ENCODE data around the gene XIAP. TPM values are rescaled to one million over a fixed set of nuclear protein-coding genes. Genes with fewer than 3 reads are reported as not detected.

Gene XIAP
- total and polyA plus RNA-seq, 2 experiments from 2014 or later: 4.9 to 39.0 TPM

GRCh38 chrX:123962006-123962467 is 102.2 kb downstream of the XIAP start:
- Histone ChIP-seq H3K9me3 (ENCODE audit: low read depth) (no peaks in the 10 kb centered on the region), H3K4me3 (peak overlapping the region; percentile 48), H3K4me1 (ENCODE audit: low read depth) (peaks cover 13% of the 10 kb centered on the region), H3K27me3 (no peaks in the 10 kb centered on the region), H3K27ac (peak overlapping the region; percentile 100), H3K36me3 (no peaks in the 10 kb centered on the region)
- no peak for TF ChIP-seq CTCF (IDR thresholded peaks at IDR 0.05; ENCODE audit: low read depth, low read length)
- DNase-seq (ENCODE audit: low read depth in 1 of 2, low spot score in 1 of 2): peak in 1 of 2 donors; percentile 7

DNA sequence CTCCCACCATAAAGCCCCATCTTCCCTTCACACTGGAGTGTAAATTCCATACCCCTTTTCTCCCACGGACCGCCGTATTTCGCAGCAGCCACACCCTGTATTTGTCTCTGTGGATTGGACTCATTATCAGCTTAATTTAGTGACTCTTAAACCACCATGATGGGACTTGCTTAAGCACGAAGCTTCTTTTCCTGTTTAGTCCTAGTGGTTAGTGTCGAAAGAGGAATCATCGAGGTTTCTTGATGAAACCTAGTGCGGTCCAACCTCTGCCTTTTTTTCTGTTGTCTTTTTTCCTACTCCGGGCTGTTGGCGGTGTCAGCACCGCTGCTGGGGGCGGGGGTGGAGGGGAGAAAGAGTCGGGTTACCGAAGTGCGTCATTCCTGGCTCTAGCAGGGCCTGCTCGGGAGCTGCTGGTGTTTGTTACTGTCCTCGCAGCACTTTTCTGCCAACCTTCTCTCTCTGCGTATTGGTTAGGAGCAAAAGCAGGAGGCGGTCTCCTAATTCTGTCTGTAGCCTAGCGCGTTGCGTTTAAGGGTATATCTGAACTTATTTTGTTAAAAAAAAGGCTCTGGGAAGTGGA is 103.0 kb downstream of the XIAP start:
- Histone ChIP-seq H3K9me3 (ENCODE audit: low read depth) (no peaks in the 10 kb centered on the region), H3K36me3 (no peaks in the 10 kb centered on the region), H3K27ac (peak overlapping the region; percentile 100), H3K27me3 (no peaks in the 10 kb centered on the region), H3K4me1 (ENCODE audit: low read depth) (peaks cover 13% of the 10 kb centered on the region), H3K4me3 (peak overlapping the region; percentile 48)
- DNase-seq (ENCODE audit: low read depth in 1 of 2, low spot score in 1 of 2): peak; percentile 90 to 97
- no peak for TF ChIP-seq CTCF (IDR thresholded peaks at IDR 0.05; ENCODE audit: low read depth, low read length)

Other genes with a start within 250 kb of the XIAP start
- gene THOC2, start 127.0 kb upstream of the XIAP start, total RNA-seq: 33.2 and 60.2 TPM in 2 replicates
- gene THOC2, start 127.0 kb upstream of the XIAP start, polyA plus RNA-seq: 64.3 and 85.1 TPM in 2 replicates
- gene STAG2, start 101.7 kb downstream of the XIAP start, total RNA-seq: 43.8 and 70.6 TPM in 2 replicates
- gene STAG2, start 101.7 kb downstream of the XIAP start, polyA plus RNA-seq: 18.2 and 25.3 TPM in 2 replicates